K562 treated with DMSO at 1 percent for 4 hours (cell line): ENCODE results near the gene KIF5A. TPM values are rescaled to one million over a fixed set of nuclear protein-coding genes. Genes with fewer than 3 reads are reported as not detected.

Experiments used
- total RNA-seq: library from RNA; unstranded; fragments of 300-600 nt; gene quantifications from 2 replicates; pipeline ENCODE4 v1.2.3, GENCODE V29; 2022; ENCODE audit not compliant: insufficient read depth

The KIF5A gene
- 9.7 and 11.8 TPM in 2 replicates for total RNA-seq

DNA sequence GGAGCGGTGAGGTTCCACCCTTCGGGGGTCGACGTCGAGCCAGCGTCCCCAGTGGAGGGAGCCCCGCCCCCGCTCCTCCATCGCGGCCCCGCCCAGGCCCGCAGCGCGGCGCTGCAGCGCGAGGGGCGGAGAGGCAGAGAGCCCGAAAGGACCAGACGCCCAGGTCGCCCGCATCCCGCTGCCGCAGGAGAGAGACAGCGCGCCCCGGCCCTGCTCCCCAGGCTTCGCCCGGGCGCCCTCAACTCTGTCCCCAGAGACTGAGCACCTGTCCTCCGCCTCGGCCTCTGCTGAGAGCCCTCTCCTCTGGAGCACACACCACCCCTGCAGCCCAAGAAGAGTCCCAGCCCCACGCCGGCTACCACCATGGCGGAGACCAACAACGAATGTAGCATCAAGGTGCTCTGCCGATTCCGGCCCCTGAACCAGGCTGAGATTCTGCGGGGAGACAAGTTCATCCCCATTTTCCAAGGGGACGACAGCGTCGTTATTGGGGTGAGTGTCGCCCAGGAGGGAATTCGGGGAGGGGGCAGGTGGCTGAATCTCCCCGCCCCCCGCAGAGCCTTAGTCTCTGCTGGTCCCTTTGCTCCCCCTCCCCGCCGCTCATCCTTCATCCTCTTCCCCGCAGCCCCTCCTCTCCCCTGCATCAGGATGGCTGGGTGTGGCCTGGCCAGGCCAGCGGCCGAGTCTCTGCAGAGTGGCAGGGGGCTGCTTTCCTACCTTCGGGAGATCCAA, at the start of gene KIF5A:
Gene KIF5A (plus strand): TSS at position 136 of the 732 bp plus-strand sequence. CDS start 228 bp downstream, at position 364.

DNA sequence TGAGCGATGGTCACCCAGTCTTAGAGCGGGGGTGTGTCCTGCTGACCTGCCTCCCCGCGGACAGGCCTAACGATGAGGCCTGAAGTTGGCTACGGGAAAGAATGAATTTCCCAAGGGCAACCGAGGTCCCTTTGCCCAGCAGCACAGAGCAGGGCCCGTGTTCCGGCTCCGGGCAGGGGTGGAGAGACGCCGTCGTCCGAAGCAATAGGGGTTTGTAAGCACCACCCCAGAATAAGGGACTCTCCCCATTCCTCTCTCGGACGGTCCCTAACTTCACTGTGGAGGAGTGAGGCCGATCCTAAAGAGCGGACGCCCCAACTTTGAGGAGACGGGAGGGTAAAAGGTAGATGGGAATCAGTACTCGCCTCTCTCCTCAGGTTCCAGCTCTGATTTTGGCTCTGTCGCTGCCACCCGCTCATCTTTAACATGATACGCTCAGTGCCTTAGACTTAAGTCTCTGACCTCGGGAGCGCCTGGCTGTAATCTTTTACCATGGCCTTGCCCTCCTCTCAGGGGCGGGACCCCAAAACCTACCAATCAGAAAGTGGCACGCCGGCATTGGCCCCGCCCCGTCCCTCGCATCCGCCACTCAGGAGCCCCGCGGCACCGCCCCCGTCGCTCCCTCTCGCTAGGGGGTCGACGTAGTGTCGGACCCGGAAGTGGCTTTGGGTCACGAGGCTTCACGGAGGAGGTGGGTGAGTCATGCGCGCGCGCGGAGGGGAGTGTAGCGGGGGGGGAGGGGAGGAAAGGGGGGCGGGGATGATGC, 29.6 kb upstream of the KIF5A start, which contains the start of gene DDIT3:
Gene DDIT3 (minus strand): TSS at position 462 of the 766 bp plus-strand sequence. CDS start 3,108 bp downstream, outside the sequence.

DNA sequence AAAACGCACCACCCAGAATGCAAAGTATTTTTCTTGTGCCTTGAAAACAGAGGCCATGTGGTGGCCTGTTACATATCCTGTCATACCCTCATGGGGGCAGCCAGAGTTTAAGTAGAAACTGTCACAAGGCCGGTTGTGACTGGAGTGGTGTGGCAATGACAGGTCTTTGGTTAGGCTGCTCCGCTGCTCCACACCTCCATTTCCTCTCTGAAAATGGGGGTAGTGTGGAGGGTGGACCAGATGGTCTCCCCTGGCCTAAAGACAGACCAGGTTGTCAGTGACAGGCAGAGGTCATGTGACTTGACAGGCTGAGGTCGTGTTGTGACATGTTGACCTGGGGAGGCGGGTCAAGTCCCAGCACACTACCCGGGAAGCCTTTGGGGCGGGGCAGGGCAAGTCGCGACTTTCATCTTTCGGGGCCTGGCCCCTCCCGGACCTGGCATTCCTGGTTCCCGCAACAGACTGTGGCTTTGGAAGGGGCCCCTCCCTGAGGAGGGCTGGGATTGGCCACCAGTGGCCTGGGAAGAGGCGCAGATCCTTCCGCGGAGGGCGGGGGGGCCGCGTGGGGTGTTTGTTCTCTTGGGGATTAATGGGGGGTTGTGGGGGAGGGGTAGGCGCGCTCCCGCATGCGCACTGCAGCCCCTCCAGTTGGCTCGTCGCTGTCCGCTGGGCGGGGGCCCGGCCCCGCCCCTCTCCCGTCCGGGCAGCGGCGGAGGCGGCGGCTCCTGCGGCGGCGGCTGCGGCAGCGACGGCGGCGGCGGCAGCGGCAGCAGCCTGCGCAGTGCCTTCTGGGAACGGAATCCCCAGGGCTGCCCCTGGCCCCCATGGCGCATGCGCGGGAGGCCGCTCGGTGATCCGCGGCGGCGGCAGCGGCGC, 27.6 kb upstream of the KIF5A start, which contains the start of gene MBD6:
Gene MBD6 (plus strand): TSS at position 814 of the 876 bp plus-strand sequence. CDS start 1,480 bp downstream, outside the sequence.

DNA sequence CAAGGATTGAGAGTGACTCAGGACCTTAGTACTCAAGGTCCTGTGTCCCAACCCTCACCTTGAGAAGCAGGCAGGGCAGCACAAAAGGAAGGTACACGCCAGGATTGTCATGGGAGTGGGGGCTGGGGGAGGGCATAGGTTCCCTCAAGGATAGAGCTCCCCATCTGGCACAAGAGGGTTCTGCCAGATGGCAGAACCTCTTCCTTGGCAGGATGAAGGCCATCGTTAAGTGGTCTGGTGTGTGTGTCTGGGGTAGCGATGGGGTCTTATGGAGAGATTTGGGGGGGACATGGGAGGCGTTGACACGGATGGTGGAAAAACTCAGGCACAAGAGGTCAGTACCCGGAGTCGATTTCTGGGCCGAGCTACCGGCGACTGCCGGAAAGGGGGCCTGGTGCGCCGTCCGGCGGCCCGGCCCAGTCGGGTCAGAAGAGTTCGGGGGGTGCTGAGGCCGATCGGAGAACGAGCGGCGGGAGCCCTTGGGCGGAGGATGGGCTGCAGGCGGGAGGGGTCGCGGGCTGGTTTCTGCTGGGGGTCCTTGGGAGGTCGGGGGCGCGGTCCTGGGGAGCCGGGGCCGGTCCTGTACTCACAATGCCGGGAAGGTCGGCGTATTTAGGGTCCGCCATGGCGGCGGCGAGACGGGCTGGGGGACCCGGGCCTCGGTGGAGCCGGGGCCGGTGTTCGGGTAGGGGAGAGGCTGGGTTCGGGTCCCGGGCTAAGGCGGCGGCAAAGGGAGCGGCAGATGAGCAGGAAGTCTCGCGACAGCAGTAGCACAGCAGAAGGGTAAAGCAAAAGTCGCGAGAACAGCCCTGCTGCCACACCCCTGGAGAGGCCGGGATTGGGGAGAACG, 3.2 kb upstream of the KIF5A start, which contains the start of gene DCTN2:
Gene DCTN2 (minus strand): TSS at position 755 of the 850 bp plus-strand sequence. CDS start 129 bp downstream, at position 626.

DNA sequence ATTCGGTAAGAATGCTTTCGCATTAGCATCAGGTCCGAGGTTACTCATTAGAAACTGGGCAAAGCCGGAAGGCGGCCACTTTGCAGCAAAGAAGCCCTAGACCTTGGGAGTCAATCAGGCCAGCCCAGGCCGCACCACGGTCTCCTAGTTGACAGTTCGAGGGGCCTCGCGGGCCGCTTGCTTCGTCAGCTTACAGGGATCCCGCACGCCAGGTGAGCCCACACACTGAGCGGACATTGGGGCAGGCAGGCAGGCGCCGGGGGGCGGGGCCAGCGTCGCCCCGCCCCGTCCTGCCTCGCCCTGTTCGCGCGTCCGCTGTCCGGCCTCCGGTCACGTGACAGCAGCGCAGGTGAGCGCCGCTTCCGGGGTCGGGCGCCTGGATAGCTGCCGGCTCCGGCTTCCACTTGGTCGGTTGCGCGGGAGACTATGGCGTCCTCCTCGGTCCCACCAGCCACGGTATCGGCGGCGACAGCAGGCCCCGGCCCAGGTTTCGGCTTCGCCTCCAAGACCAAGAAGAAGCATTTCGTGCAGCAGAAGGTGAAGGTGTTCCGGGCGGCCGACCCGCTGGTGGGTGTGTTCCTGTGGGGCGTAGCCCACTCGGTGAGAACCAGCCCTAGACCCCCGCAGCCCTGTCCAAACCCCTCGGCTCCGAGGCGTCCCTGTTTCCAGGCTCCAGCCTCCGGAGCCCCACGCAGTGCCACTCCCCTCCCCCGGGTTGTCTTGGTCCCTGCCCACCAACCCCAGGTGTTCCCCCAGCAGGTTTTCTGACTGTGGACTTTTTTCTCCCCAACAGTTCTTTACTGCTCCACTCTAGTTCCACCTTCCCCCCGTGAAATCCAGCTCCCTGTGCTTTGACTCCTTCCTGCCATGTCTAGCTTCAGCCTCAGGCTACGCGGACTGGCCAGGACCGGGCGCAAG, 41.3 kb downstream of the KIF5A start, which contains the start of gene PIP4K2C:
Gene PIP4K2C (plus strand): TSS at position 329 of the 918 bp plus-strand sequence. CDS start 98 bp downstream, at position 427.

DNA sequence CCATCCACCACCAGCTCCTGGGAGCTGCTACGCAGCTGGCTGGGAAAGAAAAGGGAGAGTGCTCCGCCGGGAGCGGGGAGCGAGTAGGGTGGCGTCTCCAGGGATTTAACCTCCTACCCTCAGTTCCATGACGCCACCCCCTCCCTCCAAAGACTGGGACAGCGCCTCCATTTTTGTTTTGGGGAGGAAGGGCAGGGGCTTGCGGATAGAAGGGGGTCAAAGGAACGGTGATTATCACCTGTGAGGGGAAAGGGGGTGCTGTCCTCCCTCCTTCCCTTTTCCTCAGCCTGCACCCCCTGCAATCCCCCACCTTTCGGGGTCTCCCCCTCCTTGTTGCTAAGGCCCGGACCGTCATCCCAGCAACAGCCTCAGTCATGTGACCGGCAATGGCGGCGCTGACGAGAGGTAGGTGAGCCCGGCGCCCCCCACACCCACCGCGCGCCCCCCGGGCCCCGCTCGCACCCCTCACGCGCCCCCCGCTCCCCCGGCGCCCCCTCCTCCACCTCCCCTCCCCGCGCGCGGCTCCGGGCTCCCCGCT, 54.7 kb downstream of the KIF5A start, which contains the start of gene DTX3:
Gene DTX3 (plus strand): TSS at position 371 of the 538 bp plus-strand sequence. CDS start 1,694 bp downstream, outside the sequence.

DNA sequence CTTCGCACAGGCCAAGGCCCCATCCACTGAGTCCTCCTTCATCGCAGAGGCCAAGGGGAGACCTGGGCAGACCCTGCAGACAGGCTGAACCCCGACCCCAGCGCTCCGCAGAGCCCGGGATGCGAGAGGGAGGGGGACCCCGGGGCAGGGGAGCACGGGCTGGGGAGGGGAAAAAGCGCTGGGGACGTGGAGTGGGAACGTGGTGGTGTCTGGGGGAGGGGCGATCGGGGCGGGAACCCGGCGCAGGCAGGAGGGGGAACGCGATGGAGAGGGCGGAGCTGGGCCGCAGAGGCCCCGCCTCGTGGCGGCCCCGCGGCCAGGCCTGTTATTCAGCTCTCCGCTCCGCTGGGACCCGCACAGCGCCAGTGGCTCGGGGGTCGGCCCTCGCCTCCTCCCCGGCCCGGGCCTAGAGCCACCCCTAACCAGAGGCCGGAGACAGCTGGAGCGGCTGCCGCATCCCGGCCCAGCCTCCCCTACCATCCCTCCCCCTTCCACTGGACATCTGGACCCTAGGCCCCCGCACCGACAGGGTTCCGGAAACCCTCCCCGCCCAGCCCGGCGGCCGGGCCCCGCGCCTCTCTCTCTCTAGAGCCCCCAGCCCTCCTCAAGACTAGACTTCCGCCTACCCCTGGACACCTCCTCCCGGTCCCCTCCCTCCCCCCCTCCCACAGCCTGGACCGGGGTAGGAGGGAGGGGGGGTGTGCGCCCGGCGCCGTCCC, 61.4 kb downstream of the KIF5A start, which contains the start of gene ARHGEF25:
Gene ARHGEF25 (plus strand): TSS at position 328 of the 719 bp plus-strand sequence. CDS start 460 bp downstream, outside the sequence.

DNA sequence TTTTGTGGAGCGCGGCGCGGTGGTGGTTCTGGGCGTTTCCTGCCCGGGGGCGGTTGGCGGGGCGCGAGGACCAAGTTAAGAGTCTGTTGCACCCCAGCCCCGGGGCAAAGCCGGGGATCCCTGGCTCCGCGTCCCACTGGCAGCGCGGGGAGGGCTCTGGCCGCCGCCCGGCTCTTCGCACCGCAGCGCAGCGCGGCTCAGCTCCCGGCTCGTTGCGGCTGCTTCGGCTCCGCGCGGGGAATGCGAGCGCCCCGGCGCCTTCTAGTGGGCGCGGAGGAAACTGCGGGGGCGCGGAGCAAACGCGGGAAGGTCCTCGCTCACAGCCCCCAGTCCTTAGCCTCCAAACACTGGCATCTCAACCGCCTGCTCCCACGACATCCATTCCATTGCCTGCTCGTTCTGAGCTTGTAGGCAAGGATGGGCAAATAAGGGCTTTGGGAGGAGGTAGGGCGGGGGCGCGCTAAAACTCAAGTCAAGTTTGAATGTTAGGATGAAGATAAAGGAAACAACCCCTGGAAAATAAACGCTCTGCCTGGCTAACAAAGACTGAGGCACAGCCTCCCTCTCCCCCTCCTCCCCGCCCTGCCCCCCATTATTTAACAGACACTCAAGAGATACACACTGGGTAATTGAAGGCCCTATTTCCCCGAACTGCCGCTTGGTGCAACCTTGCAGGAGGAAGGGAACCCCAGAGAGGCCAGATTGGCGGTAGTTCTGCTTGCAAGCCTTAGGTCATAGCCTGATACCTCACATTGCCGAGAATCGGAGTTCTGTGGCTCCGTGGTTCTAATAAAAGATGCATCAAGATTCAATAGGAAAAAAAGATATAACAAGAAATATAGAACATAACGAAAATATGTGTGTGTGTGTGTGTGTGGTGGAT, 83.4 kb downstream of the KIF5A start, which contains the start of gene B4GALNT1:
Gene B4GALNT1 (minus strand): TSS at position 244 of the 883 bp plus-strand sequence. CDS start 1,069 bp downstream, outside the sequence.

Other genes starting within 250 kb of the KIF5A start
- gene R3HDM2, start 119.0 kb upstream of the KIF5A start, total RNA-seq, result 15.5 and 21.6 TPM in 2 replicates
- gene INHBC, start 115.3 kb upstream of the KIF5A start, total RNA-seq, result 0.31 TPM in 1 of 2 replicates, not detected in the other
- 49.4 and 57.7 TPM in 2 replicates for gene INHBE, start 94.7 kb upstream of the KIF5A start, total RNA-seq
- gene GLI1, start 90.3 kb upstream of the KIF5A start, total RNA-seq, result 2.6 and 3.5 TPM in 2 replicates
- gene ARHGAP9, start 70.2 kb upstream of the KIF5A start, total RNA-seq, result 14.0 and 18.3 TPM in 2 replicates
- gene MARS1, start 62.0 kb upstream of the KIF5A start, total RNA-seq, result 487 and 490 TPM in 2 replicates
- 140 and 191 TPM in 2 replicates for gene DDIT3, start 29.5 kb upstream of the KIF5A start, total RNA-seq
- 15.6 and 20.0 TPM in 2 replicates for gene MBD6, start 27.2 kb upstream of the KIF5A start, total RNA-seq
- gene DCTN2, start 2.9 kb upstream of the KIF5A start, total RNA-seq, result 189 and 190 TPM in 2 replicates
- gene PIP4K2C, start 41.1 kb downstream of the KIF5A start, total RNA-seq, result 27.5 and 31.0 TPM in 2 replicates
- 0.25 TPM in 1 of 2 replicates, not detected in the other for gene DTX3, start 54.8 kb downstream of the KIF5A start, total RNA-seq
- gene ARHGEF25, start 61.4 kb downstream of the KIF5A start, total RNA-seq, result 12.1 and 14.9 TPM in 2 replicates
- 21.1 and 36.0 TPM in 2 replicates for gene B4GALNT1, start 83.2 kb downstream of the KIF5A start, total RNA-seq
- gene OS9, start 144.1 kb downstream of the KIF5A start, total RNA-seq, result 210 and 229 TPM in 2 replicates
- 0.21 TPM in 1 of 2 replicates, not detected in the other for gene AGAP2, start 188.7 kb downstream of the KIF5A start, total RNA-seq
- gene TSPAN31, start 195.0 kb downstream of the KIF5A start, total RNA-seq, result 14.0 and 16.3 TPM in 2 replicates
- gene CDK4, start 202.3 kb downstream of the KIF5A start, total RNA-seq, result 194 and 214 TPM in 2 replicates
- gene MARCHF9, start 205.1 kb downstream of the KIF5A start, total RNA-seq, result 3.5 and 8.9 TPM in 2 replicates
- 0.84 and 1.0 TPM in 2 replicates for gene CYP27B1, start 217.0 kb downstream of the KIF5A start, total RNA-seq
- 2.9 TPM in 1 of 2 replicates, not detected in the other for gene METTL1, start 222.1 kb downstream of the KIF5A start, total RNA-seq
- gene EEF1AKMT3, start 222.6 kb downstream of the KIF5A start, total RNA-seq, result 4.5 and 5.7 TPM in 2 replicates
- 18.5 and 29.9 TPM in 2 replicates for gene TSFM, start 232.7 kb downstream of the KIF5A start, total RNA-seq